ENCODE measurements around the gene RAI14.

- TF ChIP-seq CTCF (conservative IDR thresholded peaks at IDR 0.05; ENCODE audit: low read depth, low read length) (no peak), EZH2 (IDR thresholded peaks at IDR 0.05; ENCODE audit: borderline replicate concordance, low read depth, low read length, poor library complexity, severe bottlenecking) (no peak)
Measured at GRCh38 chr5:34627794-34628193, 28.3 kb upstream of the RAI14 start.

All from A673 (cell line).